IPS DF 6.9 (cell line): Measurements from ENCODE around the gene OR6J1.
"Not testable (repeated sequence)": the region's sequence is repeated elsewhere in the genome, so short reads cannot be mapped to it uniquely, and the experiment has no call there.

ENCODE experiments used
- DNase-seq: peaks from one replicate; pipeline ENCODE4 v3.0.0-alpha.2; 2013; ENCODE audit warnings: low read depth, low spot score
- H3K27ac ChIP-seq: one replicate; pipeline ENCODE4 v1.5.1; 2013; ENCODE audit warnings: low read length, control low read depth
- H3K27me3 ChIP-seq: 2 replicates; pipeline ENCODE4 v1.6.1; 2013; ENCODE audit warnings: mild to moderate bottlenecking, low read length; ENCODE audit not compliant: control insufficient read depth, insufficient read depth
- H3K36me3 ChIP-seq: 2 replicates; pipeline ENCODE4 v1.6.1; 2013; ENCODE audit warnings: low read length; ENCODE audit not compliant: control insufficient read depth, insufficient read depth
- H3K4me1 ChIP-seq: 2 replicates; pipeline ENCODE4 v1.6.1; 2013; ENCODE audit warnings: low read length; ENCODE audit not compliant: control insufficient read depth, insufficient read depth
- H3K4me3 ChIP-seq: 2 replicates; pipeline ENCODE4 v1.5.1; 2013; ENCODE audit warnings: mild to moderate bottlenecking, low read length
- H3K9me3 ChIP-seq: 2 replicates; pipeline ENCODE4 v1.6.1; 2013; ENCODE audit warnings: low read length, inconsistent platforms; ENCODE audit not compliant: control insufficient read depth, insufficient read depth
- WGBS: extraction: QIAGEN DNeasy Blood & Tissue Kit; methylation state at CpG from one replicate; pipeline ENCODE4 v1.1.7; 2013; ENCODE audit warnings: mixed read lengths, missing lambda C conversion rate; ENCODE audit not compliant: insufficient read length, insufficient coverage; 5-methylcytosine and 5-hydroxymethylcytosine counted together

OR6J1 gene

DNA sequence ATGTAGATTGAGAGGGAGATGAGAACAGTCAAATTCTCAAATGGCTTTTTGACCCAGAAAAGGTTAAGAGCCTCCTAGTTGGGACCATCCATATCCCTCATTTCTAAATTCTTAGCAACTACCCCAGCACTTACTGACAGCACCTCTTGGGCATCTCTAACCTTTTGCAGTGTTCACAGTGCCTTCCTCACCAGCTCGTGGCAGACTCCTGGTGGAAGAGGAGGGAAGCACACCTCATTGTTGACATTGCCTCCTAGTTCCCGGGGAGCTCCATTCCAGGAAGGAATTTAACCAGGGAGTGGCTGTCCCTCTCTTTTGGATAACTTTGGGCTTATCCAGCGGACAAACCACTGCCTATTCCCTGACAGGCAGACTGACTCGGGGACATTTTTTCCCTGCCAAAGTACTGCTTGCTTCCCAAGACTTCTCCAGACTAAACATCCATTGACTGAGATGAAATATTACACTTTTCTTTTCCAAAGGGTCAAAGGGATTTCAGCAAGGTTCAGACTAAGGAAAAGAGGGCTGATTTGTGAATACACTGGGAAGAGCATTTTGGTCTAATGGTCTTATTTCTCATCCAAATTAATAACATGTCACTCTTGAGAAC is 9.0 kb upstream of the OR6J1 start:
- no peaks in the 10 kb centered on the region for H3K9me3 ChIP-seq
- no peak overlapping the region for H3K4me3 ChIP-seq
- no peaks in the 10 kb centered on the region for H3K36me3 ChIP-seq
- H3K4me1 ChIP-seq, result no peaks in the 10 kb centered on the region
- H3K27ac ChIP-seq, result no peak overlapping the region
- H3K27me3 ChIP-seq, result no peaks in the 10 kb centered on the region
- WGBS, result no CpG with 5 or more reads among the region's 4 CpGs
- peak; percentile 80 for DNase-seq

DNA sequence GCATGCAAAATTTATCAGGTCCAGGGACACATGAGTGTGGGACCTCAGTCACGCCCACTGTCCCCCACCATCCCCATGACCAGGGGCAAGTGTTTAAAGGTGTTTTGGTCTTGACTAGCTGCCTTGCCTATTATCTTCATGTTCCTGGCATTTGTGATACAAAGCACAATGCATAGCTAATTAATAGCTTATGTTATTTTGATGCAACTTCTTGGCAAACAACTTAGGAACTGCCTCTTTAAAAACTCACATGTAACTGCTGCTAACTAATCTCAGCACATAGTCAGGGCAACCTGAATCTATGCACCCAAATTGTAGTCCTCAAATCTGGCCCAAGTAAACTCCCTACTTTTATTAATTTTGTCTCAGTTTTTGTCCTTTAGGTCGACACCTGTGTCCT is 7.4 kb upstream of the OR6J1 start:
- WGBS, result no CpG with 5 or more reads among the region's 2 CpGs
- Histone ChIP-seq H3K4me1 (no peaks in the 10 kb centered on the region), H3K4me3 (no peak overlapping the region), H3K27ac (no peak overlapping the region), H3K9me3 (no peaks in the 10 kb centered on the region), H3K36me3 (no peaks in the 10 kb centered on the region), H3K27me3 (no peaks in the 10 kb centered on the region)
- no peak for DNase-seq

DNA sequence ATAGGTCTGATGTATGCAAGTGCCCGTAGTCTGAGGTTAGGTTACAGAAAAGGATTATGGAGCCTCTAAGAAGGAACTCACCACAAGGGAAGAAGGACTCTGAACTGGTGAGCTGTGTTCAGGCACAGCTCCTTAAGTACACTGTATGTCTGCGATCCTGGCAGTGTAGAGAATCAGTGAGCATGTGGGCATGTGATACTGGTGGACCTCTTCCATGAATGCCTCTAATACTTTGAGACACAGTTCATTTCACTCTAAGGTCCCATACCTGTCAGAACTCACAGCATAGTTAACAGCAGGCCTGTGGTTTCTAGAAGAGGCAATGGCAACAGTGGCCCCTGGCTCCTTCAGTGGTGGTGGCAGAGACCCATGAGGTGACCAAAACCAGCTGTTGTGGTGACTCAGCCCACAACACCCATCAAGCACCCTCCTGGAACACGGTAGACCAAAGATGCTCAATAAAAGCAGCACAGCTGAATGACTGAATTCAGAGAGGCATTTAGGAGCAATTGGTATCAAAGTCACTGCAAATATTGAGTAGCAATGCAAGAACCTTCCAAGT is 6.9 kb upstream of the OR6J1 start:
- no peak for DNase-seq
- no CpG with 5 or more reads among the region's 3 CpGs for WGBS

DNA sequence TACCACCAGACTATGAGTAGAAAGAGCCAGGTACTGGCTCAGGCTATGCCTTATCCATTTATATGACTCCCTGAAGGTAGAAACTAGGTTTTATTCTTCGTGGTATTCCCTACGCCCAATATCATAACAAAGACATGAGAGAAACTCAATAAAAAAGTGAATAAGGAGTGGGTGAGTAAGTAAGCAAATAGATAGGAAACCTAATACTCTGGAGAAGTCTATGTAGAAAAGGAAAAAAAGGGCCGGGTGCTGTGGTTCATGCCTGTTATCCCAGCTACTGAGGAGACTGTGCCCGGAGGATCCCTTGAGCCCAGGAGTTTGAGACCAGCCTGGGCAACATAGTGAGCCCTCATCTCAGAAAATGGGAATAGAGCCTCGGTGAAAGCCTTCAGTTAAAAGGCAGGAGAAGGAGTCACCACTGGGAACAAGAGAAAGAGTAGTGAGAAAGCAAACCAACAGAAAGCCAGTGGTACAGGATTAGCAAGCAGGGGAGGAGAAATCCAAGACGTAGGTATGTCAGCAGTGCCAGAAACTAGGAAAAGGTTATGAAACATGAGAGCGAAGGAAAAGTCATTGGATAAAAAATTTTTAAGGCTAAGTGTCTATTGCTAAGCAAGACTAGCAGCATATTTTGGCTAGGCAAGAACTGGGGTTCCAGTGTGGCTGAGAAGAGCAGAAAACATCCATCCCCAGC is 6.0 kb upstream of the OR6J1 start:
- no peaks in the 10 kb centered on the region for H3K4me1 ChIP-seq
- no CpG with 5 or more reads among the region's 7 CpGs for WGBS

More for the DNA sequence above, 6.9 kb upstream of the OR6J1 start:
- Histone ChIP-seq H3K27ac (no peak overlapping the region), H3K36me3 (no peaks in the 10 kb centered on the region), H3K27me3 (no peaks in the 10 kb centered on the region), H3K4me1 (no peaks in the 10 kb centered on the region), H3K9me3 (no peaks in the 10 kb centered on the region), H3K4me3 (no peak overlapping the region)

DNA sequence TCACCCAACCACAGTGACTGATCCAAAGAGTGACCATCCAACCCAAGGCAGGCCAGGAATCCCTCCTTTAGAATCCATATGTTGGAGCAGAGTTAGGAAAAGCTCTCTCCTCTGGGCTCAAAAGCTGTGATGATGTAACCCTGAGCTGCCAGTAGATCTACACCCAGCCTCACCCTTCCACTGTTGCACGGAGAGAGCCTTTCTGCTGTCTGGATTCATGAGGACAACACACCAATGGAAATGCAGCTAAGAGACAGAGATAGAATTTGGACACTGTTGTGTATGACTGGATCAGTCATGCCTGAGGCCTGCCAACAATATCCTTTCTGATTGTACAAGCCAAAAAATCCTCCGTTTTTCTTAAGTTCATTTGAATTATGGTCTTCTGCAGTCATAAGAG is 4.4 kb upstream of the OR6J1 start:
- H3K36me3 ChIP-seq, result no peaks in the 10 kb centered on the region
- no peak overlapping the region for H3K4me3 ChIP-seq
- no peaks in the 10 kb centered on the region for H3K27me3 ChIP-seq
- no peaks in the 10 kb centered on the region for H3K4me1 ChIP-seq
- no peak overlapping the region for H3K27ac ChIP-seq
- no peaks in the 10 kb centered on the region for H3K9me3 ChIP-seq
- WGBS, result no CpG with 5 or more reads among the region's 2 CpGs
- no peak for DNase-seq

More for the DNA sequence above, 6.0 kb upstream of the OR6J1 start:
- H3K4me3 ChIP-seq, result no peak overlapping the region
- H3K36me3 ChIP-seq, result no peaks in the 10 kb centered on the region
- H3K27ac ChIP-seq, result no peak overlapping the region
- H3K9me3 ChIP-seq, result no peaks in the 10 kb centered on the region
- DNase-seq, result no peak
- no peaks in the 10 kb centered on the region for H3K27me3 ChIP-seq

DNA sequence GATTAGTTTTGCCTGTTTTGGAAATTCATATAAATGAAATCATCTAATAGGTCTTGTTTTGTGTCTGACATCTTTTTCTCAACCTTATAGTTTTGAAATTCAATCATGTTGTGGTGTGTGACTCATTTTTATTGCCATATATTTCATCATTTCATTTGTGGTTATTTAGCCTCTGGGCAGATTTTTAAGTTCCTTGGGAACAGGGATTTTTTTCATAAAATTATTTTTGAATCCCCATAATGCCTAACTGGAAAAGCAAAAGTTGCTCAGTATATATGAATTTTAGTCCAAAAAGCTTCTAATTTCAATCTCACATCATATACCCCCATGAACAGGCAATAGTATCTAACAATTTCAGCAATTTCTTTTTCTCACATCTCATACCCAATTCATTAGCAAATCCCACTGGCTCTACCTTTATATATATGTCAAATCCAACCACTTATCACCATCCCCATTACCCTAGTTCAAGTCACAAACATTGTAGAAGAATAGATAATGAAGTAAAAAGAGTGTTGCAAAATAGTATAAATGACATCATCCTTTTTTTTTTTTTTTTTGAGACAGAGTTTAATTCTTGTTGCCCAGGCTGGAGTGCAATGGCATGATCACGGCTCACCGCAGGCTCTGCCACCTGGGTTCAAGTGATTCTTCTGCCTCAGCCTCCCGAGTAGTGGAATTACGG is 2.6 kb upstream of the OR6J1 start:
- WGBS, result no CpG with 5 or more reads among the region's 4 CpGs
- Histone ChIP-seq H3K36me3 (no peaks in the 10 kb centered on the region), H3K9me3 (no peaks in the 10 kb centered on the region), H3K4me3 (no peak overlapping the region), H3K4me1 (no peaks in the 10 kb centered on the region), H3K27me3 (no peaks in the 10 kb centered on the region), H3K27ac (no peak overlapping the region)
- DNase-seq, result no peak

DNA sequence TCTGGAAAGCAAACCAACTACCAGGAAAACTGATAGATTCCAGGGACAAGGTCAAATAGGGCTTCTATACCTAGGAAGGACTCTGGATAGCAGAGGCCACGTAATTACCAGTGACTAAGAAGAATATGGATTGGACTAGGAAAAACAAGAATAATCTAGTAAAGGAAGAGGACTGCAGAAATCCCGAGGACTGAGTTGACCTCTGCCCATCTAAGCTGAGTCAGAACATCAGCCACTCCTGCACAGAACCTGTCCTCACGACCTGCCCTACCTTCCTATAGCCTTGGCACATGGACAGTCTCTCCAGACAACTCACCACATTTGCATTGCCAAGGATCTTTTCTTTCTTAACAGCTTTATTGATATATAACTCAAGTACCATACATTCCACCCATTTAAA is 2.3 kb downstream of the OR6J1 start:
- Histone ChIP-seq H3K9me3 (no peaks in the 10 kb centered on the region), H3K4me3 (no peak overlapping the region), H3K36me3 (no peaks in the 10 kb centered on the region), H3K4me1 (no peaks in the 10 kb centered on the region), H3K27me3 (no peaks in the 10 kb centered on the region), H3K27ac (no peak overlapping the region)
- no peak for DNase-seq
- WGBS, result no CpG with 5 or more reads among the region's 3 CpGs

DNA sequence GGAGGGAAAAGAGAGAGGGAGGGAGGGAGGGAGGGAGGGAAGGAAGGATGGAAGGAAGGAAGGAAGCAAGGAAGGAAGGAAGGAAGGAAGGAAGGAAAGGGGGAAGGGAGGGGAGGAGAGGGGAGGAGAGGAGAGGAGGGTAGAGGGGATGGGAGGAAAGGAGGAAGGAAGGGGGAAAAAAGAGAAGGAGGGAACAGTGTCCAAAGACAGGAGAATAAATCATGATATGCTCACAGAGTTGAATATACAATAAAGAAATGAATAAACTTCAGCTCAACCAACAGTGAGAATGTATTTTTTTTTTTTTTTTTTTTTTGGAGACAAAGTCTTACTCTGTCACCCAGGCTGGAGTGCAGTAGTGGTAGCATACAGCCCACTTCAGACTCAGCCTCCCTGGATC is 4.0 kb downstream of the OR6J1 start:
- no peaks in the 10 kb centered on the region for H3K27me3 ChIP-seq
- H3K4me3 ChIP-seq, result no peak overlapping the region
- H3K9me3 ChIP-seq, result no peaks in the 10 kb centered on the region
- no peaks in the 10 kb centered on the region for H3K36me3 ChIP-seq
- H3K4me1 ChIP-seq, result no peaks in the 10 kb centered on the region
- no peak overlapping the region for H3K27ac ChIP-seq
- DNase-seq, result no peak

DNA sequence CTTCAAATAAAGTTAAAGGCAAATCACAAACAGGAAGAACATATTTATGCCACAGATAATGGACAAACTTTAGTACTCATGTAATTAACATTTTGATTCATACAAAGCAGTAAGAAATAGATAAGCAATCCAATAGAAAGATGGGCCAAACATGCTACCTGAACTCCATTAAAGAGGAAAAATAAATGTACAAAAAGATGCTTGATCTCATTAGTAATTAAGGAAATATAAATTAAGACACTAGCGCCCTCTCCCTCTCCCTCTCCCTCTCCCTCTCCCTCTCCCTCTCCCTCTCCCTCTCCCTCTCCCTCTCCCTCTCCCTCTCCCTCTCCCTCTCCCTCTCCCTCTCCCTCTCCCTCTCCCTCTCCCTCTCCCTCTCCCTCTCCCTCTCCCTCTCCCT is 8.2 kb downstream of the OR6J1 start:
- no CpG with 5 or more reads among the region's 1 CpG for WGBS
- H3K4me1 ChIP-seq, H3K9me3 ChIP-seq, H3K27ac ChIP-seq, H3K27me3 ChIP-seq, H3K4me3 ChIP-seq, H3K36me3 ChIP-seq, DNase-seq: not testable (repeated sequence)

DNA sequence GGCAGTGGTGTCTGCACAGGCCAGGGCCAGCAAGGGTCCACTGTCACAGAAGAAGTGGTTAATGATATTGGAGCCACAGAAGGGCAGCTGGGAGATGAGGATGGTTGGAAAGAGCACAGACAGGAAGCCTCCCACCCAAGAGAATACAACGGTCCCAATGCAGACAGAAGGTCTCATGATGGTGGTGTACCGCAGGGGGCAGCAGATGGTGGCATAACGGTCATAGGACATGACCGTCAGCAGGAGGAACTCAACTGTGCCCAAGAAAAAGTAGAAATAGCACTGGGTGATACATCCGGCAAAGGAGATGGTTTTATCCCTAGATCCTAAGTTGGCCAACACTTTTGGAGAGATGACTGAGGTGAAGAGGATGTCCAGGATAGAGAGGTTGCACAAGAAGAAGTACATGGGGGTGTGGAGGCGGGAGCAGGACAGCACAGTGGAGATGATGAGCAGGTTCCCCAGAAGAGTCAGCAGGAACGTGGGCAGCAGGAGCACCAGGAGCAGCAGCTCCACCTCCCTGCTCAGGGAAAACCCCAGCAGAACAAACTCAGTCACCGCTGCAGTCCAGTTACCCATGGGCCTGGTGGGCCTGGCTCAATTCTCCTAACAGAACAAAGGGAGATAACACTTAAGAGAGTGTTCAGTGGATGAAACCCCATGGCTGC is 9.8 kb downstream of the OR6J1 start:
- Histone ChIP-seq H3K27ac (no peak overlapping the region), H3K4me3 (no peak overlapping the region), H3K9me3 (no peaks in the 10 kb centered on the region), H3K4me1 (no peaks in the 10 kb centered on the region), H3K27me3 (no peaks in the 10 kb centered on the region), H3K36me3 (no peaks in the 10 kb centered on the region)
- no peak for DNase-seq
- WGBS, result no CpG with 5 or more reads among the region's 8 CpGs
